Liver (tissue), 9 donors: ENCODE data around the gene SGTB. TPM values are rescaled to one million over a fixed set of nuclear protein-coding genes. Genes with fewer than 3 reads are reported as not detected.
A peak's percentile ranks its signal among the peaks of the same experiment; 100 is the strongest.

Source experiments
- DNase-seq: peaks from one replicate; pipeline ENCODE4 v3.0.0-alpha.2; 2017; ENCODE audit warnings: low spot score
- H3K27ac ChIP-seq, 2 donors: one replicate each; pipeline ENCODE4 v1.7.0; 2013; ENCODE audit warnings: inconsistent platforms in 2 of 2, low read length in 2 of 2, control low read depth in 1 of 2, low read depth in 1 of 2, mild to moderate bottlenecking in 1 of 2
- H3K27me3 ChIP-seq, 4 donors: one replicate each; pipeline versions ENCODE4 v1.6.1 to v1.7.0; 2013; ENCODE audit warnings: low read length in 3 of 4, inconsistent platforms in 1 of 4, mild to moderate bottlenecking in 1 of 4, moderate library complexity in 1 of 4; ENCODE audit not compliant: control insufficient read depth in 4 of 4, insufficient read depth in 4 of 4
- H3K36me3 ChIP-seq, 4 donors: one replicate each; pipeline versions ENCODE4 v1.6.1 to v1.7.0; 2013; ENCODE audit warnings: low read length in 3 of 4, mild to moderate bottlenecking in 3 of 4, low read depth in 1 of 4, moderate library complexity in 1 of 4; ENCODE audit not compliant: control insufficient read depth in 4 of 4, insufficient read depth in 3 of 4
- H3K4me1 ChIP-seq, 4 donors: one replicate each; pipeline versions ENCODE4 v1.6.1 to v1.7.0; 2013; ENCODE audit warnings: low read length in 3 of 4, mild to moderate bottlenecking in 3 of 4, moderate library complexity in 1 of 4; ENCODE audit not compliant: control insufficient read depth in 4 of 4, insufficient read depth in 4 of 4
- H3K4me3 ChIP-seq, 3 donors: one replicate each; pipeline versions ENCODE4 v1.6.1 to v1.7.0; 2013; ENCODE audit warnings: low read length in 3 of 3, control low read depth in 1 of 3, low read depth in 1 of 3, mild to moderate bottlenecking in 1 of 3
- H3K9ac ChIP-seq, 2 donors: one replicate each; pipeline ENCODE4 v1.7.0; 2013; ENCODE audit warnings: low read length in 2 of 2, mild to moderate bottlenecking in 2 of 2, moderate library complexity in 2 of 2, control low read depth in 1 of 2, low read depth in 1 of 2
- H3K9me3 ChIP-seq, 4 donors: one replicate each; pipeline versions ENCODE4 v1.6.1 to v1.7.0; 2013; ENCODE audit warnings: low read length in 3 of 4; ENCODE audit not compliant: control insufficient read depth in 4 of 4
- CTCF ChIP-seq: fragments of 150-350 bp; IDR thresholded peaks from 2 replicates; pipeline ENCODE4 v1.5.1; 2017; ENCODE audit warnings: improper control_type of control experiment, low read depth, low read length; ENCODE audit not compliant: missing input control
- EGR1 ChIP-seq, 2 donors: IDR thresholded peaks; 2 replicates each; pipeline ENCODE4 v1.6.1; 2016 to 2018; ENCODE audit warnings: antibody characterized with exemption in 2 of 2, low read depth in 2 of 2
- FOXA1 ChIP-seq: IDR thresholded peaks from 2 replicates; pipeline ENCODE4 v1.6.1; 2016; ENCODE audit warnings: antibody characterized with exemption
- FOXA2 ChIP-seq: IDR thresholded peaks from 2 replicates; pipeline ENCODE4 v1.6.1; 2016; ENCODE audit warnings: antibody characterized with exemption
- HNF4A ChIP-seq, 2 donors: conservative IDR thresholded peaks; 2 replicates each; pipeline ENCODE4 v1.6.1; 2016; ENCODE audit warnings: antibody characterized with exemption in 2 of 2, mild to moderate bottlenecking in 2 of 2
- HNF4G ChIP-seq: IDR thresholded peaks from 2 replicates; pipeline ENCODE4 v1.6.1; 2016; ENCODE audit warnings: antibody characterized with exemption
- MAX ChIP-seq: IDR thresholded peaks from 2 replicates; pipeline ENCODE4 v1.6.1; 2016; ENCODE audit warnings: antibody characterized with exemption
- NR2F2 ChIP-seq: IDR thresholded peaks from 2 replicates; pipeline ENCODE4 v1.6.1; 2016; ENCODE audit warnings: antibody characterized with exemption
- RAD21 ChIP-seq, 2 donors: IDR thresholded peaks; 2 replicates each; pipeline ENCODE4 v1.6.1; 2016; ENCODE audit warnings: antibody characterized with exemption in 2 of 2, mild to moderate bottlenecking in 2 of 2
- REST ChIP-seq: IDR thresholded peaks from 2 replicates; pipeline ENCODE4 v1.6.1; 2016; ENCODE audit warnings: antibody characterized with exemption, mild to moderate bottlenecking
- RXRA ChIP-seq, 2 donors: IDR thresholded peaks; 2 replicates each; pipeline ENCODE4 v1.6.1; 2017 to 2018; ENCODE audit warnings: antibody characterized with exemption in 2 of 2, mild to moderate bottlenecking in 1 of 2
- SP1 ChIP-seq: IDR thresholded peaks from 2 replicates; pipeline ENCODE4 v1.6.1; 2018; ENCODE audit warnings: antibody characterized with exemption, mild to moderate bottlenecking
- TAF1 ChIP-seq: conservative IDR thresholded peaks from 2 replicates; pipeline ENCODE4 v1.6.1; 2016; ENCODE audit warnings: antibody characterized with exemption, mild to moderate bottlenecking
- ZBTB33 ChIP-seq: IDR thresholded peaks from 2 replicates; pipeline ENCODE4 v1.6.1; 2016; ENCODE audit warnings: antibody characterized with exemption
- WGBS: extraction: QIAGEN DNeasy Blood & Tissue Kit; methylation state at CpG from one replicate; pipeline ENCODE4 v1.1.7; 2013; 5-methylcytosine and 5-hydroxymethylcytosine counted together
- polyA plus RNA-seq, 2 donors: library from polyadenylated mRNA; stranded (reverse) in 1 of 2; unstranded in 1 of 2; fragments of 200-250 nt in 1 of 2; fragments of >200 nt in 1 of 2; fragmentation: Nextera tagmentation in 1 of 2; extraction: Ambion mirVana in 1 of 2; gene quantifications; one replicate each; pipeline versions ENCODE4 v1.2.1 to v1.2.3, GENCODE V29; 2013 to 2015
- total RNA-seq, 2 donors: library from RNA; depleted of rRNA; stranded (reverse); fragments of >200 nt; gene quantifications; one replicate each; pipeline ENCODE4 v1.2.3, GENCODE V29; 2014
- donor health status: healthy.
- donor health status: healthy.
- donor health status: healthy.
- donor health status: healthy.
- donor health status: healthy.

SGTB gene
- total and polyA plus RNA-seq, 4 donors = 0.79 to 3.2 (median 1.9) TPM

- TF ChIP-seq MAX (no peak), TAF1 (no peak), REST (no peak), HNF4G (no peak), RAD21 (IDR thresholded peaks at IDR 0.05) (no peak), RXRA (IDR thresholded peaks at IDR 0.05) (no peak)
These were observed 49.1 kb downstream of the SGTB start (continued) for GRCh38 chr5:65672796-65673195.

- no peak overlapping the region for H3K4me3 ChIP-seq
- WGBS = 82% methylated on average over 7 of the region's 7 CpGs
- peaks cover 0 to 12% (median 3%) of the 10 kb centered on the region in 4 donors for H3K36me3 ChIP-seq
- no peaks in the 10 kb centered on the region for H3K9me3 ChIP-seq
- no peak overlapping the region for H3K9ac ChIP-seq
- TF ChIP-seq TAF1 (no peak), FOXA1 (no peak), MAX (no peak), CTCF (no peak), EGR1 (IDR thresholded peaks at IDR 0.05; ENCODE audit: low read depth in 2 of 2) (no peak), FOXA2 (no peak), RXRA (IDR thresholded peaks at IDR 0.05) (no peak), HNF4G (no peak), NR2F2 (no peak), SP1 (no peak)
- no peak for DNase-seq
- no peaks in the 10 kb centered on the region for H3K27me3 ChIP-seq
- no peaks in the 10 kb centered on the region for H3K4me1 ChIP-seq
- H3K27ac ChIP-seq = no peak overlapping the region
These were observed 53.2 kb downstream of the SGTB start for GRCh38 chr5:65668696-65669095.

- Histone ChIP-seq H3K4me3 (no peak overlapping the region), H3K9ac (no peak overlapping the region), H3K27me3 (no peaks in the 10 kb centered on the region), H3K4me1 (no peaks in the 10 kb centered on the region), H3K27ac (no peak overlapping the region), H3K9me3 (no peaks in the 10 kb centered on the region), H3K36me3 (peaks cover 4 to 24% (median 10%) of the 10 kb centered on the region in 4 donors)
- TF ChIP-seq CTCF (peak; percentile 32), RAD21 (IDR thresholded peaks at IDR 0.05) (peak in 1 of 2 donors; percentile 32), ZBTB33 (no peak), RXRA (IDR thresholded peaks at IDR 0.05) (no peak), HNF4A (conservative IDR thresholded peaks at IDR 0.05) (no peak), TAF1 (no peak), FOXA2 (no peak), REST (no peak), SP1 (no peak), EGR1 (IDR thresholded peaks at IDR 0.05; ENCODE audit: low read depth in 2 of 2) (no peak)
- WGBS = 95% methylated on average over 1 of the region's 1 CpG
- no peak for DNase-seq
These were observed 57.9 kb downstream of the SGTB start for GRCh38 chr5:65663804-65664521.
